ENCODE measurements around the gene UFD1. TPM values are rescaled to one million over a fixed set of nuclear protein-coding genes. Genes with fewer than 3 reads are reported as not detected.

Gene UFD1
- total RNA-seq, 2 experiments from 2014 or later: 62.1 to 65.6 TPM

DNA sequence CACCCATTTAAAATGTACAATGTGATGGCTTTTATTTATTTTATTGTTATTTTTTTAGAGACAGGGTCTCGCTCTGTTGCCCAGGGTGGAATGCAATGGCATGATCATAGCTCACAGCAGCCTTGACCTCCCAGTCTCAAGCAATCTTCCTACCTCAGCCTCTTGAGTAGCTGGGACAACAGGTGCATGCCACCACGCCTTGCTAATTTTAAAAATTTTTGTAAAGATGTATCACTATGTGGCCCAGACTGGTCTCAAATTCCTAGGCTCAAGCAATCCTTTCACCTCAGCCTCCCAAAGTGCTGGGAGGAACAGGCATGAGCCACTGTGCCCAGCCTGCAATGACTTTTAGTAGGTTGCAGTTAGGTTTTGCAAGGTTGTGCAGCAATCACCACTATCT lies 30.9 kb upstream of the UFD1 start:
- Mint-ChIP-seq H3K9me3 (no peaks in the 10 kb centered on the region), H3K36me3 (ENCODE audit: low read depth) (peaks cover 52% of the 10 kb centered on the region), H3K27me3 (no peaks in the 10 kb centered on the region), H3K4me3 (no peak overlapping the region), H3K27ac (no peak overlapping the region), H3K4me1 (peaks cover 15% of the 10 kb centered on the region)
- ChIA-PET POLR2A (interaction anchor here (0.8 kb wide), 1 partner anchor 63 kb away, joined by 3 read pairs; no protein-coding TSS in a partner anchor), CTCF (interaction anchor here (1.1 kb wide), 1 partner anchor 120 kb away, joined by 5 read pairs; no protein-coding TSS in a partner anchor)
- no peak for DNase-seq

DNA sequence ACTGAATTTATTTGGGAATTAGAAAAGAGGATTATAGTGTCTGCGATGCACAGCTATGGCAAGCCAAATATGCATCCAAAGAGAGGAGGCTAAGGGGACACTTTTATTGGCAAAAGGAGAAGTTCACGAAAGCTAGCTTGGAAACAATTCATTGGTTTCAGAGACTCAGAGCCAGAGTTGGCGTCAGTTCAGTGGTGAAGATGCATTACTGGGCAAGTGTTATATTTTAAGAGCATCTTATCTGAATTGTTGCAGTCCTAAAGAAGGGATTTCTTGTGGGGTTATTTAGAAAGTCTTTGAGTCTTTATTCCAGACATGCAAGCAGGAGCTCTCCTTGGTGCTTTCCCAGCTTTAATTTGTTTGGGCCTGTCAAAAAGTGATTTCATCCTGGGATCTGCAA lies 30.2 kb upstream of the UFD1 start:
- DNase-seq: no peak
- no peaks in the 10 kb centered on the region for H3K9me3 Mint-ChIP-seq
- POLR2A ChIA-PET: interaction anchor here (0.8 kb wide), 1 partner anchor 62 kb away, joined by 3 read pairs; no protein-coding TSS in a partner anchor
- CTCF ChIA-PET: interaction anchor here (1.1 kb wide), 1 partner anchor 121 kb away, joined by 5 read pairs; no protein-coding TSS in a partner anchor
- H3K27me3 Mint-ChIP-seq: no peaks in the 10 kb centered on the region
- peaks cover 52% of the 10 kb centered on the region for H3K36me3 Mint-ChIP-seq (ENCODE audit: low read depth)
- H3K27ac Mint-ChIP-seq: no peak overlapping the region
- peaks cover 23% of the 10 kb centered on the region for H3K4me1 Mint-ChIP-seq
- no peak overlapping the region for H3K4me3 Mint-ChIP-seq

DNA sequence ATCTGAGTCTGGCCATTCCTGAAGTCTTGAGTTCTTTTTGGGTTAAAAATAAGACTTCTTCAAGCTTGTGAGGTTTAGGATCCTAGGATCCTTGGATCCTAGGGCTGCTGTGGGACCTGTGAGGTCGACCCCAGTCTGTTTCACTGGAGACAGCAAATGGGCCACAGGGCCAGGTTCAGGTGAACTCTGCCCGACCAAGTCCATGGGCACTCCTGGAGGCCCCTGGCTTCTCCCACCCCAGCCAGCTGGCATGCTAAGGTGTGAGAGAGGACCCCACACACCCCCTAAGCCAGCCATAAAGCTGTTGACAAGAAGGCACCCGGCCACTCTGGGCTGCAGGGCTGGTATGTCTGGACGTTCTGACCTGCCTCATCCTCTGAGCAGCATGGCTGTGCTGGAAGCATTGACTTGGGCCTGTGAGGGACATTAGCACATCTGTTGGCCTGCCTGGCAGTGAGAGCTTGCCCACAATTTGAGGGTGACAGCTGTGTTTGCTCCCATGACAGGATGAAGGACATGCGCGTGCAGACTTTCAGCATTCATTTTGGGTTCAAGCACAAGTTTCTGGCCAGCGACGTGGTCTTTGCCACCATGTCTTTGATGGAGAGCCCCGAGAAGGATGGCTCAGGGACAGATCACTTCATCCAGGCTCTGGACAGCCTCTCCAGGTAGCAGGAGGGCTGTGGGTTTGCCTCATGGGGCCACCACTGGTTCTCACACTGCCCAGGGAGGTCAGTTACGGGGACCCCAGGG lies 29.2 kb upstream of the UFD1 start:
- no peak overlapping the region for H3K27ac Mint-ChIP-seq
- H3K36me3 Mint-ChIP-seq (ENCODE audit: low read depth): peaks cover 50% of the 10 kb centered on the region
- DNase-seq: no peak
- ChIA-PET CTCF (no interaction called here), POLR2A (no interaction called here)
- no peak overlapping the region for H3K4me3 Mint-ChIP-seq
- H3K27me3 Mint-ChIP-seq: no peaks in the 10 kb centered on the region
- H3K9me3 Mint-ChIP-seq: no peaks in the 10 kb centered on the region
- peaks cover 25% of the 10 kb centered on the region for H3K4me1 Mint-ChIP-seq

DNA sequence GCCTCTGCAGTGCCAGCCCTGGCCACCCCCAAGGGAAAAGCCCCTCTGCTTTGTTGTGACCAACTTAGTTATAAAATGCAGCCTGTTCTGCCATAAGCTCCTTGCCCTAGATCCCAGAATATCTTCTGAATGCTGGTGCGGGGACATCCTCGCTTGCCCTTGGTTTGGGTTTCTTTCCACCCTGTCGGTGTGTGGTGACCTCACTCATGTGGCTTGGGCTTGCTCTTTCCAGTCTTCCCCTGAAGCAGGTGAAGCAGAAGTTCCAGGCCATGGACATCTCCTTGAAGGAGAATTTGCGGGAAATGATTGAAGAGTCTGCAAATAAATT lies 28.5 kb upstream of the UFD1 start:
- POLR2A ChIA-PET: no interaction called here
- H3K9me3 Mint-ChIP-seq: no peaks in the 10 kb centered on the region

GRCh38 chr22:19506212-19506611 lies 27.2 kb upstream of the UFD1 start:
- CTCF ChIA-PET: no interaction called here
- H3K27ac Mint-ChIP-seq: peak overlapping the region; percentile 83
- DNase-seq: no peak

More for the DNA sequence above, 28.5 kb upstream of the UFD1 start:
- no peak for DNase-seq
- Mint-ChIP-seq H3K36me3 (ENCODE audit: low read depth) (peaks cover 44% of the 10 kb centered on the region), H3K27ac (no peak overlapping the region), H3K27me3 (no peaks in the 10 kb centered on the region), H3K4me1 (peaks cover 25% of the 10 kb centered on the region), H3K4me3 (no peak overlapping the region)
- CTCF ChIA-PET: no interaction called here

GRCh38 chr22:19505735-19506126 lies 26.7 kb upstream of the UFD1 start:
- no peak overlapping the region for H3K4me3 Mint-ChIP-seq
- no peaks in the 10 kb centered on the region for H3K27me3 Mint-ChIP-seq
- CTCF ChIA-PET: no interaction called here
- H3K36me3 Mint-ChIP-seq (ENCODE audit: low read depth): peaks cover 28% of the 10 kb centered on the region
- no peak for DNase-seq
- POLR2A ChIA-PET: interaction anchor here (0.9 kb wide), 1 partner anchor 18 kb away, joined by 3 read pairs; the partner anchor contains the start of gene CLDN5
- H3K9me3 Mint-ChIP-seq: no peaks in the 10 kb centered on the region
- H3K27ac Mint-ChIP-seq: peak overlapping the region; percentile 83
- H3K4me1 Mint-ChIP-seq: peaks cover 25% of the 10 kb centered on the region

More at GRCh38 chr22:19506212-19506611, 27.2 kb upstream of the UFD1 start:
- POLR2A ChIA-PET: no interaction called here
- Mint-ChIP-seq H3K4me1 (peaks cover 25% of the 10 kb centered on the region), H3K4me3 (no peak overlapping the region), H3K9me3 (no peaks in the 10 kb centered on the region), H3K36me3 (ENCODE audit: low read depth) (peaks cover 32% of the 10 kb centered on the region), H3K27me3 (no peaks in the 10 kb centered on the region)

GRCh38 chr22:19504900-19505734 lies 26.1 kb upstream of the UFD1 start:
- no peaks in the 10 kb centered on the region for H3K27me3 Mint-ChIP-seq
- H3K36me3 Mint-ChIP-seq (ENCODE audit: low read depth): peaks cover 32% of the 10 kb centered on the region
- no peaks in the 10 kb centered on the region for H3K9me3 Mint-ChIP-seq
- no peak overlapping the region for H3K4me3 Mint-ChIP-seq
- H3K4me1 Mint-ChIP-seq: peaks cover 25% of the 10 kb centered on the region
- ChIA-PET CTCF (no interaction called here), POLR2A (interaction anchor here (0.9 kb wide), 1 partner anchor 19 kb away, joined by 3 read pairs; the partner anchor contains the start of gene CLDN5)
- peak overlapping the region; percentile 83 for H3K27ac Mint-ChIP-seq
- peak; percentile 34 for DNase-seq

- CTCF ChIA-PET: interaction anchor here (0.6 kb wide), 1 partner anchor 33 kb away, joined by 3 read pairs; no protein-coding TSS in a partner anchor
Measured at GRCh38 chr22:19503869-19504268, 24.9 kb upstream of the UFD1 start.

DNA sequence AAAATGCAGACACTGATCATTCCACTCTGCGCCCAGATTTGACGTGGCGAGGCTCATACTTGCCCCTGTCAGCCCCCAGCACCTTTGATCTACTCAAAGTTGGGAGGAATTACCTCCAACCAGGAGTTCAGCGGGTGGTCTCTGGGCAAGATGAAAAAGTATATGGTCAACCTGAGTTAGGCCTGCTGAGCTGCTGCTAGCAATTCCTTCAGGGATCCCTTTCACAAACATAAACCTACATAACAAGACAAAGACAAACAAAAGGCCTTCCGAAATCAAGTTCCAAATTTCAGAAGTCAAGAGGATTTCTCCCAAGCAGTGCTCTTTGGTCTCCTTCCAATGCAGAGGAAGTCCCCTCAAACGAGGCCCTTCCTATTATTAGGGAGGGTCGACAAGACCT lies 24.4 kb upstream of the UFD1 start:
- no peaks in the 10 kb centered on the region for H3K27me3 Mint-ChIP-seq
- ChIA-PET POLR2A (no interaction called here), CTCF (interaction anchor here (0.6 to 1.0 kb wide), 2 partner anchors 12 to 34 kb away, joined by 3 read pairs; no protein-coding TSS in a partner anchor)
- DNase-seq: no peak
- H3K4me1 Mint-ChIP-seq: peaks cover 25% of the 10 kb centered on the region
- no peak overlapping the region for H3K4me3 Mint-ChIP-seq
- H3K36me3 Mint-ChIP-seq (ENCODE audit: low read depth): peaks cover 31% of the 10 kb centered on the region
- H3K9me3 Mint-ChIP-seq: no peaks in the 10 kb centered on the region
- no peak overlapping the region for H3K27ac Mint-ChIP-seq

More at GRCh38 chr22:19503869-19504268, 24.9 kb upstream of the UFD1 start:
- H3K4me1 Mint-ChIP-seq: peaks cover 25% of the 10 kb centered on the region
- H3K36me3 Mint-ChIP-seq (ENCODE audit: low read depth): peaks cover 31% of the 10 kb centered on the region
- no peak for DNase-seq
- H3K27me3 Mint-ChIP-seq: no peaks in the 10 kb centered on the region
- H3K27ac Mint-ChIP-seq: no peak overlapping the region
- no peak overlapping the region for H3K4me3 Mint-ChIP-seq
- POLR2A ChIA-PET: no interaction called here
- no peaks in the 10 kb centered on the region for H3K9me3 Mint-ChIP-seq

DNA sequence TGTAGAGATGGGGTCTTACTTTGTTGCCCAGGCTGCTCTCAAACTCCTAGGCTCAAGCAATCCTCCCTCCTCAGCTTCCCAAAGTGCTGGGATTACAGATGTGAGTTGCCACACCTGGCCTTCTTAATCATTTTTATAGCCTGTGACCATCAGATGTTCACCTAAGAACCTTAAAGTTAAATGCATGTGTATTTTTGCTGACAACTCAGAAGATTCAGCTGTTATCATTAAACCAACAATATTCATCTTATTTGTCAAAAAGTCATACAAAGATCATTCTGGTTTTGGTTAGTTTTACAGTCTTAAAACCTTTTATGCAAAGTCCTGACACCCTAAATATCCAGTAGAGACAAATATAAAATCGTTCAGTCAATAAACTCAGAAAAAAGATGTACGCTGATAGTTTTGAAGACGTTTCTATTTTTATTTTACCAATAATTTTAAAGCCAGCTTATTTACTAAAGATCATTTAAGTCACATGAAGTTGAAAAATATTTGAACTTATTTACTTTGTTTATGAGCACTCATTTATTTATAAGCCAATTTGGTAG lies 23.0 kb upstream of the UFD1 start:
- peaks cover 35% of the 10 kb centered on the region for H3K36me3 Mint-ChIP-seq (ENCODE audit: low read depth)
- H3K4me1 Mint-ChIP-seq: peaks cover 25% of the 10 kb centered on the region
- H3K27ac Mint-ChIP-seq: no peak overlapping the region
- H3K9me3 Mint-ChIP-seq: no peaks in the 10 kb centered on the region
- POLR2A ChIA-PET: interaction anchor here (0.9 to 1.1 kb wide), 2 partner anchors 8 to 23 kb away, joined by 3 read pairs; partner anchors contain the start of genes CDC45 and UFD1
- no peak overlapping the region for H3K4me3 Mint-ChIP-seq
- H3K27me3 Mint-ChIP-seq: no peaks in the 10 kb centered on the region
- CTCF ChIA-PET: interaction anchor here (1.1 to 1.8 kb wide), 2 partner anchors 128 to 358 kb away, joined by 3 to 8 read pairs; partner anchors contain the start of gene ESS2
- no peak for DNase-seq

- Mint-ChIP-seq H3K27me3 (no peaks in the 10 kb centered on the region), H3K4me3 (no peak overlapping the region), H3K27ac (no peak overlapping the region), H3K4me1 (peaks cover 9% of the 10 kb centered on the region), H3K36me3 (ENCODE audit: low read depth) (peaks cover 28% of the 10 kb centered on the region), H3K9me3 (no peaks in the 10 kb centered on the region)
- DNase-seq: no peak
- POLR2A ChIA-PET: no interaction called here
- CTCF ChIA-PET: no interaction called here
Measured at GRCh38 chr22:19499880-19500242, 20.9 kb upstream of the UFD1 start.

DNA sequence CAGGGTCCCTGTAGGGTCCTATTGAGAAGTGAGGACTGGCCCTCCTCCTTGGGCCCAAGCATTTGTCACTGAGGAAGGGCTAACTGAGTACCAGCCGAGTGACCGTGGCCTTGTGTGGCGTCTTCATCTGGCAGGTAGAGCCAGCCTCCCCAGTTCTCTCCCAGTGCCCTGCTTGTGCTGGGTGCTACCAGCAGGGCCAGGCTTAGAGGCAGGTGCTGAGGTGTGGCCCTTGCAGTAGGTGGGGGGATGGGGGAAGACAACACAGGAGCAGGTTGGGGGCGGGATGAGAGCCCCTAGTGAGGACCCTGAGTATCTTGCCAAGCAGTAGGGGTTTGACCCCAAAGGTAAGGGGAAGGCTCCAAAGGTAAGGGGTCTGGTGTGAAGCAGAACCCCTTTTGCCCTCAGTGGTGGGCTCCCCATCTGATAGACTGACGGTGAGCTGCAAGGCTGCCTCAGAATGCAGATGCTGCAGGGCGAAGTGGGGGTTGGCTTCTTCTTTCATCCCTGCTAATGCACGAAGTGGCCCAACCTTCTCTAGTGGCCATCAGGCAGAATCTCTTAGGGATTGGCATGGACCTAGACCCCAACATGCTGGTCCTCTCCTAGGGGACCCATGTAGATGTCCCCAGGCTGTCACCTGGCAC lies 20.4 kb upstream of the UFD1 start:
- H3K9me3 Mint-ChIP-seq: no peaks in the 10 kb centered on the region
- POLR2A ChIA-PET: no interaction called here
- no peaks in the 10 kb centered on the region for H3K27me3 Mint-ChIP-seq
- no peak for DNase-seq
- CTCF ChIA-PET: no interaction called here
- no peak overlapping the region for H3K4me3 Mint-ChIP-seq
- H3K27ac Mint-ChIP-seq: no peak overlapping the region
- H3K4me1 Mint-ChIP-seq: peaks cover 4% of the 10 kb centered on the region
- peaks cover 28% of the 10 kb centered on the region for H3K36me3 Mint-ChIP-seq (ENCODE audit: low read depth)

- ChIA-PET POLR2A (interaction anchor here (1.1 kb wide), 1 partner anchor 10 kb away, joined by 3 read pairs; no protein-coding TSS in a partner anchor), CTCF (no interaction called here)
- H3K4me3 Mint-ChIP-seq: no peak overlapping the region
- no peaks in the 10 kb centered on the region for H3K27me3 Mint-ChIP-seq
- peaks cover 28% of the 10 kb centered on the region for H3K36me3 Mint-ChIP-seq (ENCODE audit: low read depth)
- H3K9me3 Mint-ChIP-seq: no peaks in the 10 kb centered on the region
- DNase-seq: no peak
- H3K4me1 Mint-ChIP-seq: peaks cover under 1% of the 10 kb centered on the region
- H3K27ac Mint-ChIP-seq: no peak overlapping the region
Measured at GRCh38 chr22:19498866-19499190, 19.8 kb upstream of the UFD1 start.

All from activated CD4-positive, alpha-beta memory T cell treated with anti-CD3 and anti-CD28 coated beads, Interleukin-2, amount 10 ng/mL, durations not matched to agents 7 days and 5 days (primary cell).